Hepatocyte (in vitro differentiated cells): Measurements from ENCODE around the gene SLC9A5. TPM values are rescaled to one million over a fixed set of nuclear protein-coding genes. Genes with fewer than 3 reads are reported as not detected.

ENCODE experiments used
- DNase-seq: peaks from one replicate; pipeline ENCODE4 v3.0.0-alpha.2; 2016; ENCODE audit warnings: low spot score
- H2AFZ ChIP-seq: fragments of 200-600 bp; sonication (generic); 2 replicates; pipeline ENCODE4 v1.6.0; 2016; ENCODE audit warnings: antibody characterized with exemption, mild to moderate bottlenecking
- H3K27ac ChIP-seq: fragments of 200-600 bp; sonication (generic); 2 replicates; pipeline ENCODE4 v1.5.1; 2016; ENCODE audit warnings: mild to moderate bottlenecking
- H3K27me3 ChIP-seq: fragments of 200-600 bp; sonication (generic); 2 replicates; pipeline ENCODE4 v1.6.1; 2016
- H3K36me3 ChIP-seq: fragments of 200-600 bp; sonication (generic); replicated peaks from 2 replicates; pipeline ENCODE4 v1.5.1; 2016; ENCODE audit warnings: low read depth; ENCODE audit not compliant: insufficient read depth
- H3K4me1 ChIP-seq: fragments of 200-600 bp; sonication (generic); 2 replicates; pipeline ENCODE4 v1.5.1; 2016; ENCODE audit warnings: mild to moderate bottlenecking, moderate library complexity; ENCODE audit not compliant: insufficient read depth
- H3K4me2 ChIP-seq: fragments of 200-600 bp; sonication (generic); 2 replicates; pipeline ENCODE4 v1.6.0; 2016
- H3K4me3 ChIP-seq: fragments of 200-600 bp; sonication (generic); 2 replicates; pipeline ENCODE4 v1.5.1; 2016; ENCODE audit warnings: mild to moderate bottlenecking
- H3K79me2 ChIP-seq: fragments of 200-600 bp; sonication (generic); 2 replicates; pipeline ENCODE4 v1.6.0; 2017; ENCODE audit warnings: mild to moderate bottlenecking
- H3K9me2 ChIP-seq: fragments of 200-600 bp; sonication (generic); replicated peaks from 2 replicates; pipeline ENCODE4 v1.6.0; 2017; ENCODE audit warnings: mild to moderate bottlenecking; ENCODE audit not compliant: insufficient read depth
- H3K9me3 ChIP-seq: fragments of 200-600 bp; sonication (generic); 2 replicates; pipeline ENCODE4 v1.5.1; 2016; ENCODE audit warnings: low read depth, mild to moderate bottlenecking
- H4K20me1 ChIP-seq: fragments of 200-600 bp; sonication (generic); 2 replicates; pipeline ENCODE4 v1.6.0; 2016; ENCODE audit warnings: mild to moderate bottlenecking; ENCODE audit not compliant: insufficient read depth, poor library complexity, severe bottlenecking
- EZH2 ChIP-seq: fragments of 200-600 bp; sonication (generic); IDR thresholded peaks from 2 replicates; pipeline ENCODE4 v1.6.1; 2016; ENCODE audit warnings: antibody characterized with exemption, mild to moderate bottlenecking, borderline replicate concordance
- EZH2phosphoT487 ChIP-seq: fragments of 200-600 bp; sonication (generic); IDR thresholded peaks from one replicate; pipeline ENCODE4 v1.6.1; 2018; ENCODE audit warnings: antibody characterized with exemption, mild to moderate bottlenecking, low read depth, moderate library complexity; ENCODE audit not compliant: unreplicated experiment, severe bottlenecking
- WGBS: methylation state at CpG from one replicate; pipeline ENCODE4 v1.1.6; 2016; ENCODE audit warnings: low lambda C conversion rate; ENCODE audit errors: missing lambda C conversion rate; 5-methylcytosine and 5-hydroxymethylcytosine counted together
- polyA plus RNA-seq: library from polyadenylated mRNA; unstranded; fragments of >200 nt; fragmentation: Nextera tagmentation; extraction: Ambion mirVana; gene quantifications from 2 replicates; pipeline ENCODE4 v1.2.1, GENCODE V29; 2016
- total RNA-seq: library from RNA; depleted of rRNA; stranded (reverse); fragments of >200 nt; gene quantifications from 2 replicates; pipeline ENCODE4 v1.2.3, GENCODE V29; 2014
- TF ChIP-seq, protein P1 (sequence below): fragments of 200-600 bp; sonication (generic); IDR thresholded peaks from 2 replicates; pipeline ENCODE4 v1.5.1; 2016; ENCODE audit warnings: antibody characterized with exemption, mild to moderate bottlenecking; ENCODE audit not compliant: poor library complexity

The SLC9A5 gene
- total and polyA plus RNA-seq, 2 experiments from 2014 or later: 1.4 to 1.5 TPM

DNA sequence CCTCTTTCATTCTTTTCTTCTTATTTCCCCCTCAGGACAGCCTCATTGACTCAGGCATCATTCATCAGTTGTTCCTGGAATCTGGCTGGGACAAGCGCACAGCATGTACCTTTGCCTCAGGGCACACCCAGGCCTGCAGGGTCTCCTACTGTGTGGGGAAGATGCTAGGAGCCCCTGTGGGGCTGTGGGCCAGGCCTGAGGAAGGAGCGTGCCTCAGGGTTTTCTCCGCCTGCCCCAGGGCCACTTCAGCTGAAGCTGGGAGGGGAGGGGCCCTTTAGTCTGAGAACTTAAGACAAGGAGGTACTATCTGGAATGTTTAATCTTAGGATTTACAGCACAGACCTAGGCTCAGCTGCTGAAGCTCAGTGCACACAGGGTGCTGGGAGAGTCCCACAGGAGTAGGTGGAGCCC lies 41.9 kb upstream of the SLC9A5 start:
- Histone ChIP-seq H3K4me2 (no peak overlapping the region), H3K36me3 (no peaks in the 10 kb centered on the region)

GRCh38 chr16:67207249-67208091 lies 41.3 kb upstream of the SLC9A5 start:
- H4K20me1 ChIP-seq: no peaks in the 10 kb centered on the region
- H3K27ac ChIP-seq: no peak overlapping the region
- no peak overlapping the region for H2AFZ ChIP-seq
- no peaks in the 10 kb centered on the region for H3K27me3 ChIP-seq
- DNase-seq: no peak
- H3K4me3 ChIP-seq: no peak overlapping the region
- H3K79me2 ChIP-seq: no peaks in the 10 kb centered on the region
- H3K36me3 ChIP-seq: no peaks in the 10 kb centered on the region
- H3K9me3 ChIP-seq: no peaks in the 10 kb centered on the region
- no peak overlapping the region for H3K4me2 ChIP-seq
- TF ChIP-seq EZH2 (no peak), EZH2phosphoT487 (no peak)
- TF ChIP-seq, protein P1, sequence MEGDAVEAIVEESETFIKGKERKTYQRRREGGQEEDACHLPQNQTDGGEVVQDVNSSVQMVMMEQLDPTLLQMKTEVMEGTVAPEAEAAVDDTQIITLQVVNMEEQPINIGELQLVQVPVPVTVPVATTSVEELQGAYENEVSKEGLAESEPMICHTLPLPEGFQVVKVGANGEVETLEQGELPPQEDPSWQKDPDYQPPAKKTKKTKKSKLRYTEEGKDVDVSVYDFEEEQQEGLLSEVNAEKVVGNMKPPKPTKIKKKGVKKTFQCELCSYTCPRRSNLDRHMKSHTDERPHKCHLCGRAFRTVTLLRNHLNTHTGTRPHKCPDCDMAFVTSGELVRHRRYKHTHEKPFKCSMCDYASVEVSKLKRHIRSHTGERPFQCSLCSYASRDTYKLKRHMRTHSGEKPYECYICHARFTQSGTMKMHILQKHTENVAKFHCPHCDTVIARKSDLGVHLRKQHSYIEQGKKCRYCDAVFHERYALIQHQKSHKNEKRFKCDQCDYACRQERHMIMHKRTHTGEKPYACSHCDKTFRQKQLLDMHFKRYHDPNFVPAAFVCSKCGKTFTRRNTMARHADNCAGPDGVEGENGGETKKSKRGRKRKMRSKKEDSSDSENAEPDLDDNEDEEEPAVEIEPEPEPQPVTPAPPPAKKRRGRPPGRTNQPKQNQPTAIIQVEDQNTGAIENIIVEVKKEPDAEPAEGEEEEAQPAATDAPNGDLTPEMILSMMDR: no peak
- no peaks in the 10 kb centered on the region for H3K4me1 ChIP-seq
- WGBS: 75% methylated on average over 21 of the region's 21 CpGs
- no peaks in the 10 kb centered on the region for H3K9me2 ChIP-seq

More for the DNA sequence above, 41.9 kb upstream of the SLC9A5 start:
- no peaks in the 10 kb centered on the region for H4K20me1 ChIP-seq
- no peaks in the 10 kb centered on the region for H3K79me2 ChIP-seq
- no peak overlapping the region for H3K27ac ChIP-seq
- WGBS: 73% methylated on average over 3 of the region's 3 CpGs
- H2AFZ ChIP-seq: no peak overlapping the region
- TF ChIP-seq EZH2phosphoT487 (no peak), EZH2 (no peak)
- TF ChIP-seq, protein P1: no peak
- H3K4me3 ChIP-seq: no peak overlapping the region
- no peaks in the 10 kb centered on the region for H3K9me2 ChIP-seq
- H3K4me1 ChIP-seq: no peaks in the 10 kb centered on the region
- no peaks in the 10 kb centered on the region for H3K27me3 ChIP-seq
- H3K9me3 ChIP-seq: no peaks in the 10 kb centered on the region
- no peak for DNase-seq

- Histone ChIP-seq H3K4me1 (no peaks in the 10 kb centered on the region), H2AFZ (no peak overlapping the region), H3K9me2 (no peaks in the 10 kb centered on the region), H3K4me2 (no peak overlapping the region), H3K36me3 (no peaks in the 10 kb centered on the region), H3K27ac (no peak overlapping the region), H3K27me3 (no peaks in the 10 kb centered on the region), H3K4me3 (no peak overlapping the region), H3K79me2 (no peaks in the 10 kb centered on the region), H4K20me1 (no peaks in the 10 kb centered on the region), H3K9me3 (no peaks in the 10 kb centered on the region)
- TF ChIP-seq EZH2phosphoT487 (no peak), EZH2 (no peak)
- TF ChIP-seq, protein P1: no peak
- no peak for DNase-seq
- WGBS: 96% methylated on average over 8 of the region's 11 CpGs
These were observed 40.5 kb upstream of the SLC9A5 start for GRCh38 chr16:67208154-67208896.
